Tibial nerve (tissue), 4 donors: ENCODE data around the gene PITPNM1. TPM values are rescaled to one million over a fixed set of nuclear protein-coding genes. Genes with fewer than 3 reads are reported as not detected.
A peak's percentile ranks its signal among the peaks of the same experiment; 100 is the strongest.
"Not testable (repeated sequence)": the region's sequence is repeated elsewhere in the genome, so short reads cannot be mapped to it uniquely, and the experiment has no call there.

Experiments
- DNase-seq, 2 donors: peaks; one replicate each; pipeline ENCODE4 v3.0.0-alpha.2; 2019; ENCODE audit warnings: low spot score in 2 of 2
- H3K27ac ChIP-seq, 4 donors: fragments of 200-600 bp; sonication (generic) in 3 of 4; one replicate each; pipeline ENCODE4 v1.5.1; 2017 to 2019; ENCODE audit warnings: mild to moderate bottlenecking in 1 of 4
- H3K27me3 ChIP-seq, 2 donors: fragments of 200-600 bp; sonication (generic) in 1 of 2; one replicate each; pipeline versions ENCODE4 v1.5.1 to v1.6.0; 2017 to 2019
- H3K36me3 ChIP-seq, 3 donors: fragments of 200-600 bp; sonication (generic); one replicate each; pipeline ENCODE4 v1.5.1; 2018 to 2019
- H3K4me1 ChIP-seq, 4 donors: fragments of 200-600 bp; sonication (generic) in 3 of 4; one replicate each; pipeline ENCODE4 v1.5.1; 2017 to 2019
- H3K4me3 ChIP-seq, 4 donors: fragments of 200-600 bp; sonication (generic) in 3 of 4; one replicate each; pipeline ENCODE4 v1.5.1; 2017 to 2019; ENCODE audit warnings: mild to moderate bottlenecking in 1 of 4, moderate library complexity in 1 of 4
- H3K9me3 ChIP-seq, 4 donors: fragments of 200-600 bp; sonication (generic) in 3 of 4; one replicate each; pipeline ENCODE4 v1.5.1; 2017 to 2019
- EP300 ChIP-seq, 2 donors: sonication (generic); formaldehyde crosslinking; IDR thresholded peaks; one replicate each; pipeline ENCODE4 v1.6.1; 2017; ENCODE audit warnings: antibody characterized with exemption in 2 of 2, mild to moderate bottlenecking in 1 of 2
- POLR2A ChIP-seq, 2 donors: fragments of 450-650 bp; IDR thresholded peaks; one replicate each; pipeline ENCODE4 v1.6.1; 2017; ENCODE audit warnings: antibody characterized with exemption in 2 of 2, mild to moderate bottlenecking in 2 of 2, moderate library complexity in 2 of 2
- WGBS, 2 donors: methylation state at CpG; one replicate each; pipeline ENCODE4 v1.1.5; 2018; 5-methylcytosine and 5-hydroxymethylcytosine counted together
- total RNA-seq, 4 donors: library from RNA; depleted of rRNA; stranded (reverse); fragments of >200 nt; gene quantifications; one replicate each; pipeline ENCODE4 v1.1.0, GENCODE V29; 2016
- TF ChIP-seq, protein P1 (sequence below), 5 experiments: fragments of 200-600 bp in 3 of 5; fragments of 450-650 bp in 2 of 5; sonication (generic) in 3 of 5; IDR thresholded peaks; one replicate each; pipeline ENCODE4 v1.5.1; 2016 to 2019; ENCODE audit warnings: antibody characterized with exemption in 5 of 5, mild to moderate bottlenecking in 3 of 5, moderate library complexity in 2 of 5

The PITPNM1 gene
- total RNA-seq = 10 to 100 TPM; 22.8 to 69.6 (median 38.6) TPM

DNA sequence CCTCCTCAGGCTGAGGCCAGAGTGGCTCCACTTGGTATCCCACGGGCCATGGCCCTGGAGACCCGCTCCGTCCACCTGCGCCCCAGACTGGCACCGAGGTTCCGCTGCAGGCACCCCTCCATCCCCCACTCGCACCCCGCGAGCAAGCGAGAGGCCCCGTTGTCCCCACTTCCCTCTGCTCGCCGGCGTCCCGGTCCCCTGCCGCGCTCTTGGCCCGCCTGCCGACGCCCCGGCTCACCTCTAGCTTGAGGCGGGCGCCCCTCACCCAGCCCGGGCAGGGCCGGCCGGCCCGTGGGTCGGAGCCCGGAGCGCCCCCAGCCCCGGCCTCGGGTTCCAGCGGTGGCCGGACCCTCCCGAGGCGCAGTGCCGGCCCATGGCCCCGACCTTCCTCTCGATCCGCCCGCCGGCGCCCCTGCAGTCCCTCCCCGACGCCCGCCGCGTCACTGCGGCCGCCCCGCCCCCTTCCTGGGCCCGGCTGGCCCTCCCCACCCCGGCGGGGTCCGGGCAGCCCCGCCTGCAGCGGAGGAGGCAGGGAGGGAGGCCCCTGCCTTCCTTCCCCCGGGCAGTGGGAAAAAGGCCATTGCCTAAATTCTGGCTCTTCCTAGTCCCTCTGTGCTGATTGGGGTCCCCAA is at the start of gene PITPNM1:
TSS of gene PITPNM1 (minus strand) at position 414 of the 632 bp plus-strand sequence. CDS start 1,183 bp downstream, outside the sequence.
- TF ChIP-seq POLR2A (IDR thresholded peaks at IDR 0.05) = peak; percentile 41 to 70
- no peak for TF ChIP-seq EP300 (IDR thresholded peaks at IDR 0.05)
- TF ChIP-seq, protein P1, sequence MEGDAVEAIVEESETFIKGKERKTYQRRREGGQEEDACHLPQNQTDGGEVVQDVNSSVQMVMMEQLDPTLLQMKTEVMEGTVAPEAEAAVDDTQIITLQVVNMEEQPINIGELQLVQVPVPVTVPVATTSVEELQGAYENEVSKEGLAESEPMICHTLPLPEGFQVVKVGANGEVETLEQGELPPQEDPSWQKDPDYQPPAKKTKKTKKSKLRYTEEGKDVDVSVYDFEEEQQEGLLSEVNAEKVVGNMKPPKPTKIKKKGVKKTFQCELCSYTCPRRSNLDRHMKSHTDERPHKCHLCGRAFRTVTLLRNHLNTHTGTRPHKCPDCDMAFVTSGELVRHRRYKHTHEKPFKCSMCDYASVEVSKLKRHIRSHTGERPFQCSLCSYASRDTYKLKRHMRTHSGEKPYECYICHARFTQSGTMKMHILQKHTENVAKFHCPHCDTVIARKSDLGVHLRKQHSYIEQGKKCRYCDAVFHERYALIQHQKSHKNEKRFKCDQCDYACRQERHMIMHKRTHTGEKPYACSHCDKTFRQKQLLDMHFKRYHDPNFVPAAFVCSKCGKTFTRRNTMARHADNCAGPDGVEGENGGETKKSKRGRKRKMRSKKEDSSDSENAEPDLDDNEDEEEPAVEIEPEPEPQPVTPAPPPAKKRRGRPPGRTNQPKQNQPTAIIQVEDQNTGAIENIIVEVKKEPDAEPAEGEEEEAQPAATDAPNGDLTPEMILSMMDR (IDR thresholded peaks at IDR 0.05) = no peak
- H3K36me3 ChIP-seq = peaks cover 0 to 25% (median 11%) of the 10 kb centered on the region in 3 donors
- no peaks in the 10 kb centered on the region for H3K9me3 ChIP-seq
- H3K27ac ChIP-seq = peak within 1 kb of the TSS; percentile 93 to 99 (median 98)
- H3K4me1 ChIP-seq = peaks cover 0 to 56% (median 31%) of the 10 kb centered on the region in 4 donors
- no peaks in the 10 kb centered on the region for H3K27me3 ChIP-seq
- 1 to 2% methylated on average over 41 to 54 of the region's 58 CpGs for WGBS, 2 donors
- DNase-seq = peak; percentile 41 to 46
- H3K4me3 ChIP-seq = peak within 1 kb of the TSS; percentile 53 to 71 (median 66)

DNA sequence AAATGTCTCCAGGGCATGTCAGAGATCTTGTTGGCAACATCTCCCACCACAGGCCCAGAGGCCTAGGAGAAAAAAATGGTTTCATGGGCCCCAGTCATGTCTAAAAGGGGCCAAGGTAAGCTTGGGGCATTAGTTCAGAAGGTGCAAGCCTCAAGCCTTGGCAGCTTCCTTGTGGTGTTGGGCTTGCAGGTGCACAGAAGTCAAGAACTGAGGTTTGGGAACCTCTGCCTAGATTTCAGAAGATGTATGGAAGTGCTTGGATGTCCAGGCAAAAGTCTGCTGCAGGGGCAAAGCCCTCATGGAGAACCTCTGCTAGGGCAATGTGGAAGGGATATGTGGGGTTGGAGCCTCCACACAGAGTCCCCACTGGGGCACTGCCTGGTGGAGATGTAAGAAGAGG is 46.5 kb upstream of the PITPNM1 start:
- H3K27me3 ChIP-seq, H3K9me3 ChIP-seq, H3K4me3 ChIP-seq, DNase-seq, H3K27ac ChIP-seq, H3K36me3 ChIP-seq, H3K4me1 ChIP-seq: not testable (repeated sequence)

DNA sequence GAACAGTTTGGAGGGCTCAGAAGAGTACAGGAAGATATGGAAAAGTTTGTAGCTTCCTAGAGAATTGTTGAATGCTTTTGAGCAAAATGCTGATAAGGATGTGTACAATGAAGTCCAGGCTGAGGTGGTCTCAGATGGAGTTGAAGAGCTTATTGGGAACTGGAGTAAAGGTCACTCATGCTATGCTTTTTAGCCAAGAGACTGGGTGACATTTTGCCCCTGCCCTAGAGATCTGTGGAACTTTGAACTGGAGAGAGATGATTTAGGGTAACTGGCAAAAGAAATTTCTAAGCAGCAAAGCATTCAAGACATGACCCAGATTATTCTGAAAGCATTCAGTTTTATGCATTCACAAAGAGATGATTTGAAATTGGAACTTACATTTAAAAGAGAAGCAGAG is 46.0 kb upstream of the PITPNM1 start:
- TF ChIP-seq EP300 (IDR thresholded peaks at IDR 0.05) = no peak
- no peak for TF ChIP-seq POLR2A (IDR thresholded peaks at IDR 0.05)
- TF ChIP-seq, protein P1 (IDR thresholded peaks at IDR 0.05) = no peak
- Histone ChIP-seq H3K4me3 (no peak overlapping the region), H3K9me3 (no peaks in the 10 kb centered on the region), H3K27me3 (no peaks in the 10 kb centered on the region), H3K27ac (no peak overlapping the region), H3K36me3 (no peaks in the 10 kb centered on the region), H3K4me1 (no peaks in the 10 kb centered on the region)
- DNase-seq = no peak

DNA sequence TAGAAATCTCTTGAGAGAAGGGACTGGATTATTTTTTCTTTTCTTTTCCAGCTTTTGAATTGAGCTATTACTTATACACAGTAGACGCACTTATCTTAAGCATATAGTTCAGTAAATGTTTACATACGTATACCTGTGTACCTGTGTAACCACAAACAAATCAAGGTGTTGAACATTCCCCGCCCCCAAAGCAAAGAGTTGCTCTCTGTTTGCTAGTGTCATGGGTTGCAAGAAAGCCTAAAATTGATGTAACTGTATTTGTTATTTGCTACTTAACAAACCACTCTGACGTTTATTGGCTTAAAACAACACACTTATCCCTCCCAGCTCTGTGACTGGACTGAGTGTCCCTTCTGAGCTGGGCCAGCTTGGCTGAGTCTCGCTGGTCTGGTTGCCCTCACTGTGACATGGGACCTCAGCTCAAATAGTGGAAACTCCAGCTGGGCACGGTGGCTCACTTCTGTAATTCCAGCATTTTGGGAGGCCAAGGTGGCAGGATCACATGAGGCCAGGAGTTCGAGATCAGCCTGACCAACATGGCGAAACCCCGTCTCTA is 43.5 kb upstream of the PITPNM1 start:
- Histone ChIP-seq H3K36me3 (no peaks in the 10 kb centered on the region), H3K27me3 (no peaks in the 10 kb centered on the region), H3K4me1 (peaks cover 0 to 10% (median 3%) of the 10 kb centered on the region in 4 donors), H3K27ac (no peak overlapping the region), H3K9me3 (no peaks in the 10 kb centered on the region), H3K4me3 (no peak overlapping the region)
- no peak for DNase-seq
- TF ChIP-seq POLR2A (IDR thresholded peaks at IDR 0.05) = no peak
- TF ChIP-seq, protein P1 (IDR thresholded peaks at IDR 0.05) = no peak
- no peak for TF ChIP-seq EP300 (IDR thresholded peaks at IDR 0.05)
- WGBS, 2 donors = 86 to 91% methylated on average over 9 of the region's 9 CpGs

DNA sequence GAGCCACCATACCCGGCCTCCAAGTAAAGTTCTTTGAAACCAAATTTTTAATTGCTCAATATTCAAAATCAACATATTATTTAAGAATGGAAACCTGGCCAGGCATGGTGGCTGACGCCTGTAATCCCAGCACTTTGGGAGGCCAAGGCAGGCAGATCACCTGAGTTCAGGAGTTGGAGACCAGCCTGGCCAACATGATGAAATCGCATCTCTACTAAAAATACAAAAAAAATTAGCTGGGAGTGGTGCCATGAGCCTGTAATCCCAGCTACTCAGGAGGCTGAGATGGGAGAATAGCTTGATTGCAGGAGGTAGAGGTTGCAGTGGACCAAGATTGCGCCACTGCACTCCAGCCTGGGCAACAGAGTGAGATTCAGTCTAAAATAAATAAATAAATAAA is 42.9 kb upstream of the PITPNM1 start:
- 92 to 93% methylated on average over 4 of the region's 4 CpGs for WGBS, 2 donors
- H3K27ac ChIP-seq, H3K4me3 ChIP-seq, H3K4me1 ChIP-seq, H3K27me3 ChIP-seq, DNase-seq, H3K36me3 ChIP-seq, H3K9me3 ChIP-seq: not testable (repeated sequence)

DNA sequence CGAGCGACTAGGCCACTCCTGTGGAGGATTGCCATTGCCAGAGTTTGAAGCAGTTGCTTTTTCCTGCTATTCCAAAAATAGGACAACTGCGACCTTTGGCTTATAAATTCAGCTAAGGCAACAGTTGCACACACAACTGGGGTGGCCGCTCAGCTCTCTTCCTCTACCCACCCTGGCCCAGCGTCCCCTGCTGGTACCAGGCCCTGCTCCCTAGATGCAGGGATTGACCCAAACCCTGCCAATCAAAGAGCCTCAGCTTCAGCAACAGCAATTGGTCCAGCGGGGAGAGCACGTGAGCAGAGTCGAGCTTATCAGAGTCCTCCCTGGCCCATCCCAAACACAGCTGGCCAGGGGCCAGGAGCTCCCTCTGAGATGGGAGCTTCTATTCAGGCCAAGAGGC is 40.1 kb upstream of the PITPNM1 start:
- Histone ChIP-seq H3K27me3 (no peaks in the 10 kb centered on the region), H3K4me1 (peaks cover 0 to 10% (median 3%) of the 10 kb centered on the region in 4 donors), H3K27ac (peak overlapping the region in 2 of 4 donors; percentile 25 to 70), H3K9me3 (no peaks in the 10 kb centered on the region), H3K4me3 (no peak overlapping the region), H3K36me3 (no peaks in the 10 kb centered on the region)
- TF ChIP-seq EP300 (IDR thresholded peaks at IDR 0.05) (no peak), POLR2A (IDR thresholded peaks at IDR 0.05) (no peak)
- TF ChIP-seq, protein P1 (IDR thresholded peaks at IDR 0.05) = no peak
- 18 to 51% methylated on average over 8 of the region's 8 CpGs for WGBS, 2 donors
- DNase-seq = no peak
